DOHH2 (cell line): ENCODE results near the gene NCKAP5.

ENCODE experiments used
- H3F3A ChIP-seq: fragments of 200-600 bp; sonication (generic), shearing (Covaris generic); 2 replicates; pipeline ENCODE4 v1.6.0; 2016; ENCODE audit warnings: antibody characterized with exemption, mild to moderate bottlenecking; ENCODE audit not compliant: control insufficient read depth, insufficient read depth
- H3K27ac ChIP-seq: fragments of 200-600 bp; sonication (generic); 2 replicates; pipeline ENCODE4 v1.5.1; 2014; ENCODE audit warnings: low read depth, mild to moderate bottlenecking, low read length, moderate library complexity
- H3K27me3 ChIP-seq: fragments of 200-600 bp; sonication (generic); 2 replicates; pipeline ENCODE4 v1.6.1; 2014; ENCODE audit warnings: mild to moderate bottlenecking, low read length, mixed read lengths; ENCODE audit not compliant: control insufficient read depth
- H3K36me3 ChIP-seq: fragments of 200-600 bp; sonication (generic); 2 replicates; pipeline ENCODE4 v1.6.1; 2014; ENCODE audit warnings: mild to moderate bottlenecking, low read length, moderate library complexity, mixed read lengths; ENCODE audit not compliant: control insufficient read depth
- H3K4me1 ChIP-seq: fragments of 200-600 bp; sonication (generic); 2 replicates; pipeline ENCODE4 v1.6.1; 2014; ENCODE audit warnings: mild to moderate bottlenecking, low read length, mixed read lengths; ENCODE audit not compliant: control insufficient read depth
- H3K4me2 ChIP-seq: fragments of 200-600 bp; sonication (generic); 2 replicates; pipeline ENCODE4 v1.6.0; 2014; ENCODE audit warnings: mild to moderate bottlenecking, low read length, moderate library complexity
- H3K4me3 ChIP-seq: fragments of 200-600 bp; sonication (generic); 2 replicates; pipeline ENCODE4 v1.5.1; 2014; ENCODE audit warnings: mild to moderate bottlenecking, low read length, mixed read lengths
- H3K79me2 ChIP-seq: fragments of 200-600 bp; sonication (generic); 2 replicates; pipeline ENCODE4 v1.6.1; 2014; ENCODE audit warnings: mild to moderate bottlenecking, low read length, mixed read lengths; ENCODE audit not compliant: control insufficient read depth
- H3K9me2 ChIP-seq: fragments of 200-600 bp; sonication (generic); replicated peaks from 2 replicates; pipeline ENCODE4 v1.6.1; 2014; ENCODE audit warnings: mild to moderate bottlenecking, low read length, mixed read lengths; ENCODE audit not compliant: control insufficient read depth
- H3K9me3 ChIP-seq: fragments of 200-600 bp; sonication (generic); 2 replicates; pipeline ENCODE4 v1.6.1; 2014; ENCODE audit warnings: antibody characterized with exemption, low read length, mixed read lengths; ENCODE audit not compliant: control insufficient read depth, insufficient read depth
- H4K20me1 ChIP-seq: fragments of 200-600 bp; sonication (generic); 2 replicates; pipeline ENCODE4 v1.6.0; 2014; ENCODE audit warnings: low read depth, mild to moderate bottlenecking, antibody characterized with exemption, low read length, moderate library complexity; ENCODE audit not compliant: control insufficient read depth, insufficient read depth
- CTCF ChIP-seq: fragments of 200-600 bp; sonication (generic); IDR thresholded peaks from one replicate; pipeline ENCODE4 v1.5.1; 2014; ENCODE audit warnings: antibody characterized with exemption, mild to moderate bottlenecking, low read depth, low read length; ENCODE audit not compliant: poor library complexity, severe bottlenecking
- EZH2phosphoT487 ChIP-seq: fragments of 200-600 bp; sonication (generic); IDR thresholded peaks from 2 replicates; pipeline ENCODE4 v1.6.1; 2017; ENCODE audit warnings: borderline replicate concordance, mild to moderate bottlenecking, antibody characterized with exemption, low read length, moderate library complexity, mixed read lengths

NCKAP5 gene

GRCh38 chr2:133315280-133315679 is 253.0 kb downstream of the NCKAP5 start:
- no peaks in the 10 kb centered on the region for H3K4me1 ChIP-seq
- no peaks in the 10 kb centered on the region for H3K36me3 ChIP-seq
- TF ChIP-seq EZH2phosphoT487, result no peak
- no peak overlapping the region for H3K4me3 ChIP-seq
- no peaks in the 10 kb centered on the region for H3K27me3 ChIP-seq
- no peak overlapping the region for H3K27ac ChIP-seq
- no peaks in the 10 kb centered on the region for H3K9me3 ChIP-seq
- no peaks in the 10 kb centered on the region for H3F3A ChIP-seq
- H3K9me2 ChIP-seq, result no peaks in the 10 kb centered on the region
- H3K4me2 ChIP-seq, result no peak overlapping the region
- H3K79me2 ChIP-seq, result no peaks in the 10 kb centered on the region
- no peaks in the 10 kb centered on the region for H4K20me1 ChIP-seq

- no peak overlapping the region for H3K27ac ChIP-seq
- TF ChIP-seq CTCF (no peak), EZH2phosphoT487 (no peak)
Observed at GRCh38 chr2:133314795-133315194, 253.5 kb downstream of the NCKAP5 start.

GRCh38 chr2:133312038-133312729 is 256.1 kb downstream of the NCKAP5 start:
- no peaks in the 10 kb centered on the region for H3K79me2 ChIP-seq

More at GRCh38 chr2:133314795-133315194, 253.5 kb downstream of the NCKAP5 start:
- Histone ChIP-seq H3K27me3 (no peaks in the 10 kb centered on the region), H3K4me3 (no peak overlapping the region), H3K36me3 (no peaks in the 10 kb centered on the region), H4K20me1 (no peaks in the 10 kb centered on the region), H3K4me1 (no peaks in the 10 kb centered on the region), H3K79me2 (no peaks in the 10 kb centered on the region), H3K4me2 (no peak overlapping the region), H3F3A (no peaks in the 10 kb centered on the region), H3K9me3 (no peaks in the 10 kb centered on the region), H3K9me2 (no peaks in the 10 kb centered on the region)

More at GRCh38 chr2:133312038-133312729, 256.1 kb downstream of the NCKAP5 start:
- H3K36me3 ChIP-seq, result no peaks in the 10 kb centered on the region
- no peak overlapping the region for H3K27ac ChIP-seq
- no peaks in the 10 kb centered on the region for H4K20me1 ChIP-seq
- H3K4me2 ChIP-seq, result no peak overlapping the region
- peaks cover 6% of the 10 kb centered on the region for H3K4me1 ChIP-seq
- H3F3A ChIP-seq, result no peaks in the 10 kb centered on the region
- no peak overlapping the region for H3K4me3 ChIP-seq
- H3K9me2 ChIP-seq, result no peaks in the 10 kb centered on the region
- no peak for TF ChIP-seq EZH2phosphoT487
- no peak for TF ChIP-seq CTCF
- no peaks in the 10 kb centered on the region for H3K9me3 ChIP-seq
- no peaks in the 10 kb centered on the region for H3K27me3 ChIP-seq
